ENCODE results near the gene ANP32E.
A peak's percentile ranks its signal among the peaks of the same experiment; 100 is the strongest.
"Not testable (repeated sequence)": the region's sequence is repeated elsewhere in the genome, so short reads cannot be mapped to it uniquely, and the experiment has no call there.

The ANP32E gene

GRCh38 chr1:150249936-150250335, 14.0 kb upstream of the ANP32E start:
- Histone ChIP-seq H3K27ac (ENCODE audit: low read length) (no peak overlapping the region), H3K9ac (ENCODE audit: low read length) (no peak overlapping the region), H3K9me3 (ENCODE audit: control insufficient read depth, low read depth, low read length) (no peaks in the 10 kb centered on the region), H3K4me3 (ENCODE audit: low read length) (no peak overlapping the region), H3K4me1 (ENCODE audit: control insufficient read depth, low read depth, low read length) (no peaks in the 10 kb centered on the region), H3K27me3 (ENCODE audit: control insufficient read depth, insufficient read depth, low read length) (no peaks in the 10 kb centered on the region), H3K36me3 (ENCODE audit: control insufficient read depth, low read depth, low read length) (no peaks in the 10 kb centered on the region)

DNA sequence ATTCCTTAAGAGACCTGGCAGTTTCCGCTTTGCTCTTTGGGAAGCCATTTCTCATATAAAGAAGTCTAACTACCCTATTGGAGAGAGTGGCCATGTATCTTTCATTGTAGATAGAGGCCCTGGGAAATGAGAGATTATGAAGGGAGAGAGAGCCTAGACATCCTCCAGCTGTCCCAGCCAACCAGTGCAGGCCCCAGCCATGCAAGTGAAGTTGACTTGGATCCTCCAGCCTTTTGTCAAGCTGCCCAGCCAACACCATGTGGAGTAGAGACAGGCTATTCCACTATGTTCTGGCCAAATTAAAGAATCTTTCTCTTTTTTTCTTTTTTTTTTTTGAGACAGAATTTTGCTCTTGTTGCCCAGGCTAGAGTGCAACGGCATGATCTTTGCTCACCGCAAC, 7.1 kb upstream of the ANP32E start:
- Histone ChIP-seq H3K9me3 (ENCODE audit: control insufficient read depth, low read depth, low read length) (no peaks in the 10 kb centered on the region), H3K36me3 (ENCODE audit: control insufficient read depth, low read depth, low read length) (no peaks in the 10 kb centered on the region), H3K4me1 (ENCODE audit: control insufficient read depth, low read depth, low read length) (no peaks in the 10 kb centered on the region), H3K9ac (ENCODE audit: low read length) (no peak overlapping the region), H3K4me3 (ENCODE audit: low read length) (no peak overlapping the region), H3K27me3 (ENCODE audit: control insufficient read depth, insufficient read depth, low read length) (no peaks in the 10 kb centered on the region), H3K27ac (ENCODE audit: low read length) (no peak overlapping the region)

DNA sequence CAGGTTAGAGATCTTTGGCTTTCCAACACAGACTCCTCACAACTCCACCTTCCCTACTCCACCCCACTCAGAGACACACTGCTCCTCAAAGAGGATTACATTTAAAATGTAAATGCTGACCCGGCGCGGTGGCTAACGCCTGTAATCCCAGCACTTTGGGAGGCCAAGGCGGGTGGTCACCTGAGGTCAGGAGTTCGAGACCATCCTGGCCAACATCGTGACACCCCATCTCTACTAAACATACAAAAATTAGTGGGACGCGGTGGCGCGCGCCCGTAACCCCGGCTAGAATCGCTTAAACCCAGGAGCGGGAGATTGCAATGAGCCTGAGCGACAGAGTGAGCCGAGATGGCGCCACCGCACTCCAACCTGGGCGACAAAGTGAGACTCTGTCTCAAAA, 1.8 kb upstream of the ANP32E start:
- Histone ChIP-seq H3K4me1 (ENCODE audit: control insufficient read depth, low read depth, low read length) (peaks cover 15% of the 10 kb centered on the region), H3K4me3 (ENCODE audit: low read length) (no peak overlapping the region), H3K9ac (ENCODE audit: low read length) (no peak overlapping the region), H3K27ac (ENCODE audit: low read length) (no peak overlapping the region), H3K27me3 (ENCODE audit: control insufficient read depth, insufficient read depth, low read length) (no peaks in the 10 kb centered on the region), H3K9me3 (ENCODE audit: control insufficient read depth, low read depth, low read length) (no peaks in the 10 kb centered on the region), H3K36me3 (ENCODE audit: control insufficient read depth, low read depth, low read length) (no peaks in the 10 kb centered on the region)

DNA sequence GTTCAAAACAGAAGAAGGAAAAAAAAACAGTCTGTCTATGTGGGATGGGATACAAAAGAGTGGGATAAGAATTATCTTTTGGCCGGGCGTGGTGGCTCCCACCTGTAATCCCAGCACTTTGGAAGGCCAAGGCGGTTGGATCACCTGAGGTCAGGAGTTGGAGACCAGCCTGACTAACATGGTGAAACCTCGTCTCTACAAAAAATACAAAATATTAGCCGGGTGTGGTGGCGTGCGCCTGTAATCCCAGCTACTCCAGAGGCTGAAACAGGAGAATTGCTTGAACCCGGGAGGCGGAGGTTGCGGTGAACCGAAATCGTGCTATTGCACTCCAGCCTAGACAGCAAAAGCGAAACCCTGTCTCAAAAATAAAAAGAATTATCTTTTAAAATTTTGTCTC, 1.3 kb upstream of the ANP32E start:
- Histone ChIP-seq H3K9ac (ENCODE audit: low read length) (peak overlapping the region; percentile 99), H3K4me1 (ENCODE audit: control insufficient read depth, low read depth, low read length) (peaks cover 15% of the 10 kb centered on the region), H3K4me3 (ENCODE audit: low read length) (peak overlapping the region; percentile 80), H3K27ac (ENCODE audit: low read length) (peak overlapping the region; percentile 99)
- not testable (repeated sequence) for H3K27me3 ChIP-seq (ENCODE audit: control insufficient read depth, insufficient read depth, low read length); H3K36me3 ChIP-seq (ENCODE audit: control insufficient read depth, low read depth, low read length); H3K9me3 ChIP-seq (ENCODE audit: control insufficient read depth, low read depth, low read length)

- Histone ChIP-seq H3K27ac (ENCODE audit: low read length) (peak overlapping the region; percentile 99), H3K4me3 (ENCODE audit: low read length) (peak overlapping the region; percentile 80), H3K4me1 (ENCODE audit: control insufficient read depth, low read depth, low read length) (peaks cover 15% of the 10 kb centered on the region), H3K9ac (ENCODE audit: low read length) (peak overlapping the region; percentile 99), H3K27me3 (ENCODE audit: control insufficient read depth, insufficient read depth, low read length) (no peaks in the 10 kb centered on the region), H3K36me3 (ENCODE audit: control insufficient read depth, low read depth, low read length) (no peaks in the 10 kb centered on the region), H3K9me3 (ENCODE audit: control insufficient read depth, low read depth, low read length) (no peaks in the 10 kb centered on the region)
Observed at GRCh38 chr1:150236614-150237100, 745 bp upstream of the ANP32E start.

- H3K27me3 ChIP-seq (ENCODE audit: control insufficient read depth, insufficient read depth, low read length) = no peaks in the 10 kb centered on the region
- peak overlapping the region; percentile 93 for H3K27ac ChIP-seq (ENCODE audit: low read length)
- no peaks in the 10 kb centered on the region for H3K9me3 ChIP-seq (ENCODE audit: control insufficient read depth, low read depth, low read length)
Observed at GRCh38 chr1:150235294-150235851, 539 bp downstream of the ANP32E start.

GRCh38 chr1:150234566-150235293, 1.2 kb downstream of the ANP32E start:
- peak overlapping the region; percentile 99 for H3K9ac ChIP-seq (ENCODE audit: low read length)
- H3K36me3 ChIP-seq (ENCODE audit: control insufficient read depth, low read depth, low read length) = peaks cover 7% of the 10 kb centered on the region
- no peaks in the 10 kb centered on the region for H3K27me3 ChIP-seq (ENCODE audit: control insufficient read depth, insufficient read depth, low read length)
- H3K27ac ChIP-seq (ENCODE audit: low read length) = peak overlapping the region; percentile 93
- H3K4me1 ChIP-seq (ENCODE audit: control insufficient read depth, low read depth, low read length) = peaks cover 15% of the 10 kb centered on the region
- peak overlapping the region; percentile 80 for H3K4me3 ChIP-seq (ENCODE audit: low read length)
- no peaks in the 10 kb centered on the region for H3K9me3 ChIP-seq (ENCODE audit: control insufficient read depth, low read depth, low read length)

More at GRCh38 chr1:150235294-150235851, 539 bp downstream of the ANP32E start:
- Histone ChIP-seq H3K4me3 (ENCODE audit: low read length) (peak overlapping the region; percentile 80), H3K36me3 (ENCODE audit: control insufficient read depth, low read depth, low read length) (peaks cover 2% of the 10 kb centered on the region), H3K4me1 (ENCODE audit: control insufficient read depth, low read depth, low read length) (peaks cover 15% of the 10 kb centered on the region), H3K9ac (ENCODE audit: low read length) (peak overlapping the region; percentile 99)

DNA sequence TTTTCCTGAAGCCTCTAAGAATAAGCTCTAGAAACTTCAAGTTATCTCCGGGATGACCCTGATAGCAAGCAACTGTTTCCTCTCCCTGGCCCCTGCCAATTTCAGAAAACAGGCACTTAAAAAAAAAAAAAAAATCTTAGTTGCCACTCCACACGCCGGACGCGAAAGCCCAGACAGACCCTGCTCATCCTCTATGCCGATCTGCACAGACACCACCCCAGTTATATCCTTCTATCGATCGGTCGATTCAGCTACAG, 1.7 kb downstream of the ANP32E start:
- peaks cover 15% of the 10 kb centered on the region for H3K4me1 ChIP-seq (ENCODE audit: control insufficient read depth, low read depth, low read length)
- peaks cover 11% of the 10 kb centered on the region for H3K36me3 ChIP-seq (ENCODE audit: control insufficient read depth, low read depth, low read length)
- peak overlapping the region; percentile 80 for H3K4me3 ChIP-seq (ENCODE audit: low read length)
- no peaks in the 10 kb centered on the region for H3K27me3 ChIP-seq (ENCODE audit: control insufficient read depth, insufficient read depth, low read length)
- H3K9ac ChIP-seq (ENCODE audit: low read length) = peak overlapping the region; percentile 99
- H3K9me3 ChIP-seq (ENCODE audit: control insufficient read depth, low read depth, low read length) = no peaks in the 10 kb centered on the region
- H3K27ac ChIP-seq (ENCODE audit: low read length) = no peak overlapping the region

GRCh38 chr1:150233359-150234308, 2.3 kb downstream of the ANP32E start:
- Histone ChIP-seq H3K4me1 (ENCODE audit: control insufficient read depth, low read depth, low read length) (peaks cover 15% of the 10 kb centered on the region), H3K9ac (ENCODE audit: low read length) (peak overlapping the region; percentile 99), H3K9me3 (ENCODE audit: control insufficient read depth, low read depth, low read length) (no peaks in the 10 kb centered on the region), H3K27me3 (ENCODE audit: control insufficient read depth, insufficient read depth, low read length) (no peaks in the 10 kb centered on the region), H3K27ac (ENCODE audit: low read length) (no peak overlapping the region), H3K4me3 (ENCODE audit: low read length) (peak overlapping the region; percentile 80), H3K36me3 (ENCODE audit: control insufficient read depth, low read depth, low read length) (peaks cover 17% of the 10 kb centered on the region)

DNA sequence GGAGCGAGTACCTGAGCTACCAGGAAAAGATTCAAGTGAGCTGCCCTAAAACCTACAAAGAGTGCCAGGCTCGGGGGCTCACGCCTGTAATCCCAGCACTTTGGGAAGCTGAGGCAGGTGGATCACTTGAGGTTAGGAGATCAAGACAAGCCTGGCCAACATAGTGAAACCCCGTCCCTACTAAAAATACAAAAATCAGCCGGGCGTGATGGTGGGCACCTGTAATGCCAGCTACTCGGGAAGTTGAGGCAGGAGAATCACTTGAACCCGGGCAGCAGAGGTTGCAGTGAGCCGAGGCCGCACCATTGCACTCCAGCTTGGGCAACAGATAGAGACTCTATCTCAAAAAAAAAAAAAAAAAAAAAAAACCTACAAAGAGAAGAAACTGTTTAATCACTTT, 3.0 kb downstream of the ANP32E start:
- H3K4me3 ChIP-seq (ENCODE audit: low read length); H3K27me3 ChIP-seq (ENCODE audit: control insufficient read depth, insufficient read depth, low read length); H3K9ac ChIP-seq (ENCODE audit: low read length); H3K9me3 ChIP-seq (ENCODE audit: control insufficient read depth, low read depth, low read length); H3K27ac ChIP-seq (ENCODE audit: low read length): not testable (repeated sequence)
- H3K4me1 ChIP-seq (ENCODE audit: control insufficient read depth, low read depth, low read length) = peaks cover 15% of the 10 kb centered on the region
- peaks cover 23% of the 10 kb centered on the region for H3K36me3 ChIP-seq (ENCODE audit: control insufficient read depth, low read depth, low read length)

DNA sequence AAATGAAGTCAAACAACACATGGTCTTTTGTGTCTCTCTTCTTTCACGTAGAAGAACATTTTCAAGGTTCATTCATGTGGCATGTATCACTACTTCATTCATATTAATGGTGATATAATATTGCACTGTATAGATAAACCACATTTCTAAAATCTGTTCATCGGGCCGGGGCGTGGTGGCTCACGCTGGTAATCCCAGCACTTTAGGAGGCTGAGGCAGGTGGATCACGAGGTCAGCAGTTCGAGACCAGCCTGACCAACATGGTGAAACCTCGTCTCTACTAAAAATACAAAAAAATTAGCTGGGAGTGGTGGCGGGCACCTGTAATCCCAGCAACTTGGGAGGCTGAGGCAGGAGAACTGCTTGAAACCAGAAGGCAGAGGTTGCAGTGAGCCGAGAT, 7.7 kb downstream of the ANP32E start:
- H3K36me3 ChIP-seq (ENCODE audit: control insufficient read depth, low read depth, low read length) = peaks cover 63% of the 10 kb centered on the region
- H3K4me3 ChIP-seq (ENCODE audit: low read length); H3K27me3 ChIP-seq (ENCODE audit: control insufficient read depth, insufficient read depth, low read length); H3K9me3 ChIP-seq (ENCODE audit: control insufficient read depth, low read depth, low read length); H3K9ac ChIP-seq (ENCODE audit: low read length); H3K27ac ChIP-seq (ENCODE audit: low read length); H3K4me1 ChIP-seq (ENCODE audit: control insufficient read depth, low read depth, low read length): not testable (repeated sequence)
